Stimulated activated CD8-positive, alpha-beta memory T cell treated with anti-CD3 and anti-CD28 coated beads, Interleukin-7, amount 100 ng/mL, for 48 hours (primary cell): Measurements from ENCODE around the gene TSFM.
"Not testable (repeated sequence)": the region's sequence is repeated elsewhere in the genome, so short reads cannot be mapped to it uniquely, and the experiment has no call there.

Source experiments
- DNase-seq, 2 donors: peaks; one replicate each; pipeline ENCODE4 v3.0.0-alpha.2; 2020; ENCODE audit warnings: low read depth in 1 of 2; ENCODE audit errors: extremely low read depth in 1 of 2

Gene TSFM

GRCh38 chr12:57813971-57814772 is 31.6 kb downstream of the TSFM start:
- DNase-seq, result no peak

DNA sequence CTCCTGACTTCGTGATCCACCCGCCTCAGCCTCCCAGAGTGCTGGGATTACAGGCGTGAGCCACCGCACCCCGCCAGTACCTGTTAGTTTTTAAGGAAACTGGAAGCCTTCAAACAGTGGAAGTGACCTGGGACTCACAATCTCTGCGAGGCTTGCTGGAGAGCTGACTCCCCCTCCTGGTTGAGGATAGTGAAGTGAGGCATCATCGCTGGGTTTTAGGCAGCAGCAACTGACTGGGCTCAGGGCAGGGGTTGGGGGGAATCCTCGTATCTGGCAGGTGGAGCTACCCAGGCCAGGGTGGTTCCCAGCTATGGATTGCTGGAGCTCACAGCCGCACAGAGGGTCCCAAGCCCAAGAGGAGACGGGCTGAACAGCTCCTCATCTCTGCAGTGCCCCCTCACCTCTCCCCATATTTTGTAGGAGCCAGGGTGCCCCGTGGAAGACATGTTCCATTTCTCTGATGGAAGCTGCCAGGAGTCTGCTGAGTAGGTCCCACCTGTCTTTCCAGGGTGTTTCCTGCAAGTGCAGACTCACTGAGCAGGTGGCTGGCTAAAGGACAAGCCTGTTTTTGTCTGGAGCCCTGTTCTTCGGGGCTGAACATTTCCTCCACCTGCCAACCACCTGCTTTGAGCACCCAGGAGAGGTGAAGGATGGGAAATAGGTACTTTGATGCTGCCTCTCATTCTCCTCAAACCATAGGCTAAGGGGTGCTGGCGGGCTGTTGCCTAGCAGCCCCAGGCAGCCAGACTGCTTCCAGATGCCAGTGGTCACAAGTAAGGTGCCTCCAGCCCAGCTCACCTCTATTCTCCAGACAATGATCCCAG is 32.8 kb downstream of the TSFM start:
- no peak for DNase-seq

DNA sequence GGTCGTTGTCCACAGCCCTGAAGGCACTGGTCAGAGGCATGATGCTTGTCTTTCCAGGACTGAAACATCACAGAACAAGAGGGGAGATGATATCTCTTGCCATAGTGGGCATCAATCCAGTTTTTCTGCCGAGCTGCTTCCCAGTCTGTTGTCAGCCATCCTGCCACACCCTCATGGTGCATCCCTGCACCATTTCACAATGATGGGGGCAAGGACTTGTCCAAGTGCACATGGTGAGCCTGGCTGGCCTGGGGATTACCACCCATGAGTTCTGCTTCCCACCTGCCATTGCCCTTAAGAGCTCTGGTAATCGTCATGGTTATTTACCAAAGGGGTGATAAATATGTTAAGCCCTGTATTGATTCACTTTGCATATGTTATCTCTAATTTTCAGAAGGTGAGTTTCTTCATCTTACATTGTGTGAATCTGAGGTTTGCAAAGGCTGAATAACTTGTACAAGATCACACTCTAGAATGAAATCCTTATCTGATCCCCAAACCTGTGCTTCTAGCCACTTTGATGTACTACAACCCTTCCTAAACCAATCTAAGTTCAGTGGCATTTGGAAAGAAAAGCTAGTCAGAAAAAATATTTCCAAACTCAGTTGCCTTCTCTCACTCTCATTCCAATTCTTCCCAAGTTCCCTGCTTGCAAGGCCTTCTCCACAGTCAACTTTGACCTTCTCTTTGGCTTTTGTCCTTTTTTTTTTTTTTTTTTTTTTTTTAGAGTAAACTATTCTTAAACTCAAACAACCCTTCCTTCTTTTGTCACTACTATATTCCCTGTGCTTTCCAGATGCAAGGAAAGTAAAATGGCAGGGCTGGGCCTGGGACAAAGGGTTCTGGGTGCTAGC is 33.6 kb downstream of the TSFM start:
- DNase-seq, result no peak

DNA sequence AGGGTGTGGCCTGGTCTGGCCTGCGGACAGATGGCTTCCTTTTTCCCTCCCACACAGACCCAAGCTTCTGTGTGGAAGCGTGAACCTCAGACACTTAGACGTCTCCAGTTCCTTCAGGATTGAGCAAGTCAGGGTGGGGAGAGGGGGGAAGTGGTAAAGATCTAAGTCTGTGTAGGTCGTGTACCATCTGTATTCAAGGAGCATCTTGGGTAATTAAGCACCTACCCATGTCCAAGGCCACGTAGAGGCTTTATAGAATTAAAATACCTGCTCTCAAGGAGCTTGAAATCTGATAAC is 34.2 kb downstream of the TSFM start:
- DNase-seq, result no peak

- DNase-seq, result no peak
Measured at GRCh38 chr12:57817261-57817989, 34.8 kb downstream of the TSFM start.

DNA sequence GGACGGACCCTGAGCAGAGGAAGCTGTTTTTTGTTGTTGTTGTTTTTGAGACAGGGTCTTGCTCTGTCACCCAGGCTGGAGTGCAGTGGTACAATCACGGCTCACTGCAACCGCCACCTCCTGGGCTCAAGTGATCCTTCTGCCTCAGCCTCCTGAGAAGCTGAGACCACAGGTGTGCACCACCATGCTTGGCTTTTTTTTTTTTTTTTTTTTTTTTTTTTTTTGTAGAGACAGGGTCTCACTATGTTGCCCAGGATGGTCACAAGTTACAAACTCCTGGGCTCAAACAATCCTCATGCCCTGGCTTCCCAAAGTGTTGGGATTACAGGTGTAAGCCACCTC is 35.4 kb downstream of the TSFM start:
- DNase-seq, result not testable (repeated sequence)

DNA sequence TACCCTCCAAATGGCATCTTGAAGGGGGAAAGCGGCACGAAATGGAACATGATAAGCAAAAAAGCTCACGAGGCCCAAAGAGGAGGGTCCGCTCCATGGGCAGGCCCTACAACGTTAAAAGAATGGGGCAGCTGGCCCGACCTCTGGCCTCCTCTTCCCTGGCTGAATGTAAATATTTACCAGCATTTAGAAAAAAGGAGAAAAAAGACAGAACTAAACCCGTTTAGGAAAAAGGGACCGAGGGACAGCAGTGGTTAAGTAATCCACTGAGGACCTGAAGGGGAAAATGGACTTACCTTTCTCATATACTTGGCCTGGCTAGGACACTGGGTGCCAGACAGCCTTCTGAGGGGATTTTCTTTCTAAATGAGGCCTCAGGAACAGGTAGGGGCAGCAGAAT is 37.5 kb downstream of the TSFM start:
- DNase-seq, result not testable (repeated sequence)

DNA sequence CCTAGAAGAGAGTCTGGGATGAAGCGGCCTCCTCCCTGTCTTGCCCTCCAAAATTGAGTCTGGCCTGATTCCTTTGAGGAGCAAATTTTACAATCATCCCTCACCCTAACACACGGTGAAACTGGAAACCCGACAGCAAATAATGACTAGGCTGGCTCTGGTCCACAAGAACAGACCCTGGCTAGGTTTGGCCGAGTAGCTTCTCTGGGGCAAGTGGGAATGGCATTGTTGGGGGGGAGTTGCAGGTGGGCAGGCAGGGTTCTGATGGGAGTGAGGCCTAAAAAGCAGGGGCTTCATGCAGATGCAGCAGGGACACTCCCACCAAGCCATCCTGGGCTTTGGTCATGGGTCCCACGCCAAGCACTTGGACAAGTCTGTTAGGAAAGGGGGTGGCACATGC is 38.4 kb downstream of the TSFM start:
- DNase-seq, result not testable (repeated sequence)

DNA sequence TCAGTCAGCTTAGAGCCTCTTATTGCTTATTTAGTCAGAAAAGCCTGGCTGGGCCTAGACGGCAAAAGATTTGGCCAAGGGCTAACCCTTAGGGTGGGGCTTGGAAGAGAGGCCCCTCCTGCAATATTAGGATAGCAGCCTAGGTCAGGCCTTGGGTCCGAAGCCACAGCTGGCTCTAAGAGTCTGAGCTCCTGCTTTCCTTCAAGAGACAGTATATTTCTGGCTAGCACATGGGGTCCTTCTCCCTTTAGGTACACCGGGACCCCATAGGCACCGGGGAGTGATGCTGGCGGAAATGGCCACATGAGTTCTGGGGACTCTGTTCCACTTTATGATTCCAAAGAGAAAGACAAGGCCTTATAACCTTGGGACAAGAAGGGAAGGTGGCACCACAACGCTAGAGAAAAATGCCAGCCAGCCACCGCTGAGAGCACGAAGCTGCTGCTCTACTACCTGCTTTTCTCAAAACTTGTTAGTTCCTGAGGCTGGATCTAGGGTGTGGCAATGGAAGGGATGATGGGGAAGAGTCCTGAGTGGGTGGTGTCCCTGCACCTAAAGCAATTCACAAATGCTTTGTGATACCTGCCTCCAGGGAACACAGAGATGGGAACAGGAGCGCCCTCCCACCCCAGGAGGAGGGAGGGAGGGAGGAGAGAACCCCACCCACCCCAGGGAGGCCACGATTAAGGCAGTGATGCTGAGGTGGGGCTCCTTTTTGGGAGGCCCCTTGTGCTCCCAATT is 39.1 kb downstream of the TSFM start:
- DNase-seq, result no peak

DNA sequence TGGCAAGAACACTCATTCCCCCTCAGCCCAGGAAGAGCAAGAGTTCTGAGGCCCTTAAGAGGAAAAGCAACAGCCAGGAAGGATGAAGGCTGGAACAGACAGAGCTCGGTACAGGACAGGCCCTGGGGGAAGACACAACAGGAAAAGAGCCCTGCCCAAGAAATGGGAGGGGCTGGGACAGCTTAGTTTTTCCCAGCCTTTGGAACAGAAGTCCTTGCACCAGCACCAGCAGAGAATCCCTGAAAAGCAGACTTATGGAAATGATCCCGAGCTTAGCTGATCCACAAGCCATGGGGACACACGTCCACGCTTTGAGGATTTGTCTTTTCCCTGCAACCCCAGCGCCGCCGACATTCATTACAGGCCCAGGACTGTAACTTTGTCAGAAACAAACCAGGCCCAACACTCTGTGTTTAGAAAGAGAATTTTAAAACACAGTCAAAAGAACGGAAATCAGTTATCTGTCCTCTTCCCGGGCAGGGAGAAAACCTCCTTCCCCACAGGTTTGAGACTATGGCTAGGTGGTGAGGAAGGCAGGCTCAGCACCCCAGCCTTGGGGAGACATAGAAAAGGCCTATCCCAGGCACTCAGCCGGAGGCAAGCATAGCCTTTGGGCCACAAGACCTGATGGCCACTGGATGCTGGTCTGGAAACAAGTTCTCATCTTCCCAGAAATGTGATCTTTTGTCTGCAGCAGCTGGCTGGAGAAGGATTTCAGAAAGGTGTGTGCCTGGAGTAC is 40.0 kb downstream of the TSFM start:
- DNase-seq, result no peak

GRCh38 chr12:57823131-57823907 is 40.7 kb downstream of the TSFM start:
- DNase-seq, result no peak

DNA sequence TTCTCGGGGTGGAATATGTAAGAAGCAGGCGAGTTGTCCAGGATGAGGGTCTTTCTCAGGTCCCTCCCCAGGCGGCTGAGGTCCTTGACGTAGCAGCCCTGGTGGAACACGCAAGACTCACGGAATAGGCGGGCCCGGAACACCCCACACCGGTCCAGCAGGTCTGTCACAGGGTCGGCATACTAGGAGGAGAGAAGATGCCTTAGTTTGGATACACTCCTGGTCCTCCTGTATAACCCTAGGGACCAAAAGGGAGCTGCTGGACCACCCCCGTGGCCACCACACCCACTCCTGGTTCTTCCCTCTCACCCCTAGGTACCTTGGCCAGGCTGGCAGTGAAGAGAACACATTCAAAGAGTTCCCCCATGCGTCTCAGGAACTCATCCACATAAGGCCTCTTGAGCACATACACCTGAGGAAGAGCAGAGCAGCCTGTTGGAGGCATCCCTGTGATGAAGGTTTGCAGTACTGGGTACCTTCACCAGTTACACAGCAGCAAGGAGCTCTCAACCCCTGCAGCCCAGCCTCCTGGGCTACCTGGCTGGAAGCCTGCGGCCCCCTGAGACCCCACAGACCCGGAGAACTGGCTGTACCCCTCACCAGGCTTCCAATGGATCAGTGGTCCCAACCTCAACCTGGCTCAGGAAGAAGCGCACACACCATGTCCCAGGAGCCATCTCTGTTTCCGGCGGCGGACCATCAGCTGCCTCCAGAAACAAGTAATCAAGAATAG is 41.5 kb downstream of the TSFM start:
- no peak for DNase-seq

DNA sequence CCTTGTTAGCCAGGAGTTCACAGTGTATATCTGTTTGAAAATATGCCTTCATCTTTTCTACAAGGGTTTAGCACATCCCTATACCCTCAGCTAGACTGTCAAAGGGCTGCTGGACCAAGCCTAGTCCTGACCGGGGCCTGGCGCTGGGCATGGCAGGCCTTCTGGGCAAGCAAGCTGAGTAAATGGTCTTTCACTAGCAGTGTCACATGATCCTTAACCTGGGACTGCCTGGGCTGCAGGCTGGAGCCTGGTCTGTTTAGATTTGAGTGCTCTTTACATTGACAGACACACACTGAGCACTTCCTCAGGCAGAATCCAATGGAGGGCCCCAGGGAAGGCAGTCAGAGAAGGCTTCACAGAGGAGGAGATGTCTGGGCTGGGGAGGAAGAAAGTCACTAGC is 42.9 kb downstream of the TSFM start:
- DNase-seq, result no peak

GRCh38 chr12:57826400-57826799 is 43.8 kb downstream of the TSFM start:
- no peak for DNase-seq

GRCh38 chr12:57826966-57827365 is 44.4 kb downstream of the TSFM start:
- DNase-seq, result no peak

DNA sequence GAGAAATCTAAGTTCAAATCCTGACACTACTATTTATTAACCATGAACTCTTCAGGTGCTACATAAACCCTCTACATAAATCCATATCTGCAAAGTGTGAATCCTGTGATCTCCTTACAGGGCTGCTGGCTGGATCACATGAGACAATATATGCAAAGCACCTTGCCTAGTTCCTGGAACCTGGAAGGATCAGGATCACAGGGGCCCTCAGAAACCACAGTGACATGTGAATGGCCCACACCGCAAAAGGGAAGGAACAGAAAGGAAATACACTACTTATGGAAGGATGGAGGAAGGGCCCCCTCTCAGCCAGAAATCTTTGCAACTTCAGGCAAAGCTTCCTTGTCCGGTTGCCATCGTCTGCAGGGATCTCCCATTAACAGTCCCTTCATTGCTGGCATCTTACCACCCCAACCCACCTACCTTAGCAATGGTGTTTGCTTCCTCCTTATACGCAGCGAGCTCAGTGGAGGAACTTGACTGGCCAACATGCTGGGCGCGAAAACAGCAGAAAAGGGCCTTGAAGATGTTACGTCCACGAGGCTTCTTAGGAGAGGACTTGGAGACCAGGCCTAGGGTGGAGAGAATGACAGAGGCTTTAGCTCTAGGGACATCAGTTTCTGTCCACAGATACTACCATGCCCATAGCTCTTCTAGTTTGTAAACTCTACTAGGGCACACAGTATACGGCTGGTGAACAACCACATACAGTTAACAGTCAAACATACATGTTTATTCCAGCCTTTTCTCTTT is 46.6 kb downstream of the TSFM start:
- no peak for DNase-seq

DNA sequence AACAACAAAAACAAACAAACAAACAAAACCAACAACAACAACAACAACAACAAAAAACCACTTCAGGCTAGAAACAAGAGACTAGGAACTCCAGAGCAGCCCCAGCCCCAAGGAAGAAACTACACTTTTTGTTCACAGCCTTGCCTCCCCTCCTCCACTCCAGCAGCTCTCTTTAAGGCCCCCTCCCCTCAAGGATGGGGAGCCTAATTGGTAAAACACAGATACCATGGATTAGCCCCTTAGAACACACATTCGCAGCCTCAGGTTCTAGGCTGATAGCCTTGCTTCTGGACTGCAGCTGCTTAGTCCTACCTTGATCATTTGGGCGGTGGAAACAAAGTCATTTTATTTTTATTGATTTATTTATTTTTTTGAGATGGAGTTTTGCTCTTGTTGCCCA is 47.8 kb downstream of the TSFM start:
- DNase-seq, result no peak
